ENCODE measurements around the gene CDC42BPG. TPM values are rescaled to one million over a fixed set of nuclear protein-coding genes. Genes with fewer than 3 reads are reported as not detected.

CDC42BPG gene
- total RNA-seq, 2 experiments from 2014 or later, result 0.31 to 0.61 TPM

GRCh38 chr11:64784813-64785581, 59.5 kb downstream of the CDC42BPG start:
- H3K9me3 Mint-ChIP-seq, result no peaks in the 10 kb centered on the region
- no peak for TF ChIP-seq CTCF (IDR thresholded peaks at IDR 0.05)
- H3K36me3 Mint-ChIP-seq (ENCODE audit: low read depth), result peaks cover 2% of the 10 kb centered on the region
- H3K4me1 Mint-ChIP-seq (ENCODE audit: low read depth), result peaks cover 14% of the 10 kb centered on the region
- DNase-seq (no peak), ATAC-seq (no peak)
- intact Hi-C loops (cut with micrococcal nuclease), result no loop called here
- POLR2A ChIA-PET, result interaction anchor here (0.7 to 1.6 kb wide), 5 partner anchors 9 to 90 kb away, joined by 3 to 8 read pairs (median 5); no protein-coding TSS in a partner anchor
- CTCF ChIA-PET, result interaction anchor here (0.9 to 2.0 kb wide), 6 partner anchors 10 to 103 kb away, joined by 3 to 10 read pairs (median 4); no protein-coding TSS in a partner anchor
- H3K27ac Mint-ChIP-seq, result no peak overlapping the region
- H3K4me3 Mint-ChIP-seq, result no peak overlapping the region
- no peaks in the 10 kb centered on the region for H3K27me3 Mint-ChIP-seq

GRCh38 chr11:64778473-64779298, 65.8 kb downstream of the CDC42BPG start, which contains the start of gene SF1:
SF1 (minus strand) TSS chr11:64778542; CDS start chr11:64778392, 150 bp downstream.
- Mint-ChIP-seq H3K4me1 (ENCODE audit: low read depth) (peaks cover 46% of the 10 kb centered on the region), H3K36me3 (ENCODE audit: low read depth) (peaks cover 39% of the 10 kb centered on the region), H3K27ac (peak within 1 kb of the TSS; percentile 96), H3K9me3 (no peaks in the 10 kb centered on the region), H3K4me3 (peak within 1 kb of the TSS; percentile 95), H3K27me3 (no peaks in the 10 kb centered on the region)
- DNase-seq (peak; percentile 100), ATAC-seq (peak; percentile 90)
- ChIA-PET POLR2A (interaction anchor here (0.6 to 24.1 kb wide), 14 partner anchors 9 to 803 kb away, joined by 3 to 331 read pairs (median 3); partner anchors contain the start of genes EHD1, FAU, MEN1 and PYGM), CTCF (interaction anchor here (0.6 to 1.3 kb wide), 9 partner anchors 9 to 235 kb away, joined by 3 to 5 read pairs (median 4); partner anchors contain the start of genes ARL2 and RASGRP2)
- TF ChIP-seq CTCF (IDR thresholded peaks at IDR 0.05), result no peak
- intact Hi-C loops (cut with micrococcal nuclease), result no loop called here

- H3K4me1 Mint-ChIP-seq (ENCODE audit: low read depth), result peaks cover 52% of the 10 kb centered on the region
- H3K9me3 Mint-ChIP-seq, result no peaks in the 10 kb centered on the region
- intact Hi-C loops (cut with micrococcal nuclease), result no loop called here
- TF ChIP-seq CTCF (IDR thresholded peaks at IDR 0.05), result no peak
- DNase-seq (no peak), ATAC-seq (no peak)
- H3K27me3 Mint-ChIP-seq, result no peaks in the 10 kb centered on the region
- CTCF ChIA-PET, result interaction anchor here (0.6 to 1.3 kb wide), 7 partner anchors 10 to 236 kb away, joined by 3 to 5 read pairs (median 4); partner anchors contain the start of genes ARL2 and RASGRP2
- peaks cover 44% of the 10 kb centered on the region for H3K36me3 Mint-ChIP-seq (ENCODE audit: low read depth)
- peak overlapping the region; percentile 81 for H3K4me3 Mint-ChIP-seq
- peak overlapping the region; percentile 96 for H3K27ac Mint-ChIP-seq
- POLR2A ChIA-PET, result interaction anchor here (0.7 to 24.1 kb wide), 9 partner anchors 9 to 803 kb away, joined by 3 to 331 read pairs (median 8); partner anchors contain the start of genes MEN1, PYGM and RASGRP2
Observed at GRCh38 chr11:64778223-64778472, 66.3 kb downstream of the CDC42BPG start.

DNA sequence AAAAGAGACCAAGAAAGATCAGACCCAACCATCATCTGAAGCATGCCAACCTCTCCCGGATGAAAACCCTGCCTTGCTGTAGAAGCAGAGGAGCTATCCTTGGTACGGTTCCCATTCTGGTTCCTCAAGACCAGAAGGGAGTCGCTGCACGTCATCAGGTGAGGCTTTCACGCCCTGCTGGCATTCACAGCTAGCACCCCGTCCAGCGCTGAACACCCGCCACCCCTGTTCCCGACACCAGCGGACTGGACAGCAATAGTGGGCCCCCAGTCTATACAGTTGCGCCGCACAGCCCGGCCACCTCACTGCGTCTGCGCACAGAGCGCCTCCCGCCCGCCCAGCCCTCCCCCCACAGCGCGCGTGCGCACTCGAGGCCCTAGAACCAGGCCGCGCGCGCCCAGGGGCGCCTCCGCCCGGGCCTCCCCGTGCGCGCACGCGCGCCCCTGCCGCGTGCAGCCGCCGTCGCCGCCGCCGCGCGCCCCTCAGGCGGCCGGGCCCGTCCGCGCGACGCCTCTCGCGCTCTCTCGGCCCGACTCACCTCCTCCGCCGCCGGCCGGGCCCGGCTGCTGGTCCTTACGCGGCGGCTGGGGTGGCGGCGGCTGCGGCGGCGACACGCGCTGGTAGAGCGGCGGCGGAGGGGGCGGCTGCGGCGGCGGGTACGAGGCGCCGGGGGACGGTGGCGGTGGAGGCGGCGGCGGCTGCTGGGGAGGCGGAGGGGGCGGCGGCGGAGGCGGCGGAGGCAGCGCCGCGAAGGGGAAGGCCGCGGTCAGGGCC, 66.8 kb downstream of the CDC42BPG start:
- Mint-ChIP-seq H3K9me3 (no peaks in the 10 kb centered on the region), H3K36me3 (ENCODE audit: low read depth) (peaks cover 49% of the 10 kb centered on the region), H3K4me3 (peak overlapping the region; percentile 95), H3K4me1 (ENCODE audit: low read depth) (peaks cover 57% of the 10 kb centered on the region), H3K27ac (peak overlapping the region; percentile 83), H3K27me3 (no peaks in the 10 kb centered on the region)
- CTCF ChIA-PET, result interaction anchor here (0.7 to 3.9 kb wide), 4 partner anchors 10 to 89 kb away, joined by 3 to 35 read pairs (median 10); no protein-coding TSS in a partner anchor
- DNase-seq (peak; percentile 82), ATAC-seq (peak; percentile 4)
- no peak for TF ChIP-seq CTCF (IDR thresholded peaks at IDR 0.05)
- POLR2A ChIA-PET, result interaction anchor here (1.2 to 24.1 kb wide), 5 partner anchors 10 to 33 kb away, joined by 3 to 331 read pairs (median 10); partner anchors contain the start of genes MEN1, PYGM and RASGRP2
- intact Hi-C loops (cut with micrococcal nuclease), result no loop called here
